ENCODE measurements around the gene SHC4.
"Not testable (repeated sequence)": the region's sequence is repeated elsewhere in the genome, so short reads cannot be mapped to it uniquely, and the experiment has no call there.

SHC4 gene

GRCh38 chr15:48855501-48856440 is 107.9 kb downstream of the SHC4 start:
- no peak for DNase-seq (ENCODE audit: low read depth in 2 of 2, low spot score in 1 of 2)

- not testable (repeated sequence) for DNase-seq (ENCODE audit: low read depth in 2 of 2, low spot score in 1 of 2)
Observed at GRCh38 chr15:48854434-48854833, 109.3 kb downstream of the SHC4 start.

GRCh38 chr15:48851956-48852355 is 111.8 kb downstream of the SHC4 start:
- no peak for DNase-seq (ENCODE audit: low read depth in 2 of 2, low spot score in 1 of 2)

GRCh38 chr15:48850648-48851047 is 113.1 kb downstream of the SHC4 start:
- no peak for DNase-seq (ENCODE audit: low read depth in 2 of 2, low spot score in 1 of 2)

GRCh38 chr15:48845123-48845522 is 118.6 kb downstream of the SHC4 start:
- DNase-seq (ENCODE audit: low read depth in 2 of 2, low spot score in 1 of 2): no peak

- no peak for DNase-seq (ENCODE audit: low read depth in 2 of 2, low spot score in 1 of 2)
Observed at GRCh38 chr15:48842501-48842900, 121.2 kb downstream of the SHC4 start.

GRCh38 chr15:48834756-48835155 is 129.0 kb downstream of the SHC4 start:
- no peak for DNase-seq (ENCODE audit: low read depth in 2 of 2, low spot score in 1 of 2)

- no peak for DNase-seq (ENCODE audit: low read depth in 2 of 2, low spot score in 1 of 2)
Observed at GRCh38 chr15:48833526-48834239, 130.0 kb downstream of the SHC4 start.

GRCh38 chr15:48832648-48833047 is 131.1 kb downstream of the SHC4 start:
- DNase-seq (ENCODE audit: low read depth in 2 of 2, low spot score in 1 of 2): no peak

GRCh38 chr15:48828906-48829305 is 134.8 kb downstream of the SHC4 start:
- DNase-seq (ENCODE audit: low read depth in 2 of 2, low spot score in 1 of 2): no peak

GRCh38 chr15:48828471-48828870 is 135.2 kb downstream of the SHC4 start:
- DNase-seq (ENCODE audit: low read depth in 2 of 2, low spot score in 1 of 2): no peak

- DNase-seq (ENCODE audit: low read depth in 2 of 2, low spot score in 1 of 2): no peak
Observed at GRCh38 chr15:48825075-48825474, 138.6 kb downstream of the SHC4 start.

- DNase-seq (ENCODE audit: low read depth in 2 of 2, low spot score in 1 of 2): no peak
Observed at GRCh38 chr15:48823706-48824105, 140.0 kb downstream of the SHC4 start.

- no peak for DNase-seq (ENCODE audit: low read depth in 2 of 2, low spot score in 1 of 2)
Observed at GRCh38 chr15:48823237-48823636, 140.5 kb downstream of the SHC4 start.

GRCh38 chr15:48814286-48814685 is 149.4 kb downstream of the SHC4 start:
- no peak for DNase-seq (ENCODE audit: low read depth in 2 of 2, low spot score in 1 of 2)

- no peak for DNase-seq (ENCODE audit: low read depth in 2 of 2, low spot score in 1 of 2)
Observed at GRCh38 chr15:48811325-48811958, 152.3 kb downstream of the SHC4 start.

- DNase-seq (ENCODE audit: low read depth in 2 of 2, low spot score in 1 of 2): peak; percentile 94 to 96
Observed at GRCh38 chr15:48810414-48811324, 153.1 kb downstream of the SHC4 start, which contains the start of gene CEP152. TSS of gene CEP152 (minus strand) at chr15:48811069. CDS start at chr15:48805649, 5,420 bp downstream.

- DNase-seq (ENCODE audit: low read depth in 2 of 2, low spot score in 1 of 2): no peak
Observed at GRCh38 chr15:48806151-48806550, 157.6 kb downstream of the SHC4 start.

- no peak for DNase-seq (ENCODE audit: low read depth in 2 of 2, low spot score in 1 of 2)
Observed at GRCh38 chr15:48805591-48805990, 158.1 kb downstream of the SHC4 start.

GRCh38 chr15:48803877-48804276 is 159.8 kb downstream of the SHC4 start:
- no peak for DNase-seq (ENCODE audit: low read depth in 2 of 2, low spot score in 1 of 2)

- DNase-seq (ENCODE audit: low read depth in 2 of 2, low spot score in 1 of 2): no peak
Observed at GRCh38 chr15:48802867-48803266, 160.9 kb downstream of the SHC4 start.
